ENCODE results near the gene BRAF. TPM values are rescaled to one million over a fixed set of nuclear protein-coding genes. Genes with fewer than 3 reads are reported as not detected.

Gene BRAF
- total RNA-seq, 1 donor from 2014 or later, result 44.6 TPM

GRCh38 chr7:140707132-140707531, 217.6 kb downstream of the BRAF start:
- Mint-ChIP-seq H3K36me3 (peaks cover 32% of the 10 kb centered on the region), H3K4me3 (no peak overlapping the region), H3K27me3 (ENCODE audit: low read depth) (no peaks in the 10 kb centered on the region), H3K9me3 (peaks cover 8% of the 10 kb centered on the region), H3K27ac (no peak overlapping the region), H3K4me1 (no peaks in the 10 kb centered on the region)
- no peak for TF ChIP-seq CTCF (IDR thresholded peaks at IDR 0.05; ENCODE audit: unreplicated experiment)
- DNase-seq (ENCODE audit: low spot score in 2 of 2, unreplicated experiment in 2 of 2), result no peak

- Mint-ChIP-seq H3K36me3 (peaks cover 23% of the 10 kb centered on the region), H3K4me3 (no peak overlapping the region), H3K27ac (no peak overlapping the region), H3K27me3 (ENCODE audit: low read depth) (no peaks in the 10 kb centered on the region), H3K9me3 (no peaks in the 10 kb centered on the region), H3K4me1 (peaks cover 6% of the 10 kb centered on the region)
- DNase-seq (ENCODE audit: low spot score in 2 of 2, unreplicated experiment in 2 of 2), result no peak
- TF ChIP-seq CTCF (IDR thresholded peaks at IDR 0.05; ENCODE audit: unreplicated experiment), result no peak
Measured at GRCh38 chr7:140704205-140704604, 220.5 kb downstream of the BRAF start.

- Mint-ChIP-seq H3K9me3 (no peaks in the 10 kb centered on the region), H3K27ac (no peak overlapping the region), H3K36me3 (peaks cover 23% of the 10 kb centered on the region), H3K4me3 (no peak overlapping the region), H3K4me1 (peaks cover 16% of the 10 kb centered on the region), H3K27me3 (ENCODE audit: low read depth) (no peaks in the 10 kb centered on the region)
- TF ChIP-seq CTCF (IDR thresholded peaks at IDR 0.05; ENCODE audit: unreplicated experiment), result no peak
- no peak for DNase-seq (ENCODE audit: low spot score in 2 of 2, unreplicated experiment in 2 of 2)
Measured at GRCh38 chr7:140702774-140703173, 222.0 kb downstream of the BRAF start.

GRCh38 chr7:140698477-140698876, 226.3 kb downstream of the BRAF start:
- Mint-ChIP-seq H3K27me3 (ENCODE audit: low read depth) (no peaks in the 10 kb centered on the region), H3K4me3 (peak overlapping the region; percentile 98), H3K27ac (peak overlapping the region; percentile 5), H3K36me3 (peaks cover 8% of the 10 kb centered on the region), H3K9me3 (no peaks in the 10 kb centered on the region), H3K4me1 (peaks cover 34% of the 10 kb centered on the region)
- TF ChIP-seq CTCF (IDR thresholded peaks at IDR 0.05; ENCODE audit: unreplicated experiment), result no peak
- no peak for DNase-seq (ENCODE audit: low spot score in 2 of 2, unreplicated experiment in 2 of 2)

- Mint-ChIP-seq H3K36me3 (peaks cover 2% of the 10 kb centered on the region), H3K27me3 (ENCODE audit: low read depth) (no peaks in the 10 kb centered on the region), H3K27ac (peak overlapping the region; percentile 99), H3K4me1 (peaks cover 34% of the 10 kb centered on the region), H3K4me3 (peak overlapping the region; percentile 98), H3K9me3 (no peaks in the 10 kb centered on the region)
- DNase-seq (ENCODE audit: low spot score in 2 of 2, unreplicated experiment in 2 of 2), result no peak
- no peak for TF ChIP-seq CTCF (IDR thresholded peaks at IDR 0.05; ENCODE audit: unreplicated experiment)
Measured at GRCh38 chr7:140697447-140698143, 227.1 kb downstream of the BRAF start.
